HL-60 (cell line): ENCODE measurements around the gene VARS1.

ENCODE experiments used
- DNase-seq, 2 experiments: peaks; one replicate each; pipeline ENCODE4 v3.0.0-alpha.2; 2010 to 2020; ENCODE audit warnings: low read depth in 1 of 2, low spot score in 1 of 2
- H3K27ac ChIP-seq: fragments of 250-450 bp; sonication (Bioruptor Pico); replicated peaks from 2 replicates; pipeline ENCODE4 v1.5.1; 2020; ENCODE audit warnings: mild to moderate bottlenecking, moderate library complexity
- H3K27me3 ChIP-seq: fragments of 250-450 bp; sonication (Bioruptor Pico); 2 replicates; pipeline ENCODE4 v1.5.1; 2021; ENCODE audit warnings: mild to moderate bottlenecking, moderate library complexity; ENCODE audit not compliant: insufficient read depth, poor library complexity, severe bottlenecking
- H3K4me3 ChIP-seq: replicated peaks from 2 replicates; pipeline ENCODE4 v1.5.1; 2011; ENCODE audit warnings: mild to moderate bottlenecking, control low read depth, low read length; ENCODE audit not compliant: insufficient read depth
- GABPA ChIP-seq: IDR thresholded peaks from 2 replicates; pipeline ENCODE4 v1.6.1; 2012; ENCODE audit warnings: low read depth
- POLR2AphosphoS5 ChIP-seq: IDR thresholded peaks from 2 replicates; pipeline ENCODE4 v1.6.1; 2012; ENCODE audit warnings: low read depth
- REST ChIP-seq: IDR thresholded peaks from 2 replicates; pipeline ENCODE4 v1.6.1; 2012; ENCODE audit warnings: low read depth; ENCODE audit not compliant: insufficient replicate concordance
- SPI1 ChIP-seq: IDR thresholded peaks from 2 replicates; pipeline ENCODE4 v1.6.1; 2012; ENCODE audit warnings: low read depth, mild to moderate bottlenecking, borderline replicate concordance
- TF ChIP-seq, protein P1 (sequence below): IDR thresholded peaks from one replicate; pipeline ENCODE4 v1.5.1; 2011; ENCODE audit warnings: low read length, control low read depth, inconsistent platforms; ENCODE audit not compliant: insufficient read depth

The VARS1 gene

GRCh38 chr6:31765910-31766794 is 29.4 kb downstream of the VARS1 start:
- Histone ChIP-seq H3K27ac (no peak overlapping the region), H3K27me3 (no peaks in the 10 kb centered on the region), H3K4me3 (no peak overlapping the region)
- TF ChIP-seq POLR2AphosphoS5 (no peak), REST (no peak)
- DNase-seq, result no peak

GRCh38 chr6:31765559-31765909 is 30.0 kb downstream of the VARS1 start:
- no peaks in the 10 kb centered on the region for H3K27me3 ChIP-seq
- TF ChIP-seq, protein P1, sequence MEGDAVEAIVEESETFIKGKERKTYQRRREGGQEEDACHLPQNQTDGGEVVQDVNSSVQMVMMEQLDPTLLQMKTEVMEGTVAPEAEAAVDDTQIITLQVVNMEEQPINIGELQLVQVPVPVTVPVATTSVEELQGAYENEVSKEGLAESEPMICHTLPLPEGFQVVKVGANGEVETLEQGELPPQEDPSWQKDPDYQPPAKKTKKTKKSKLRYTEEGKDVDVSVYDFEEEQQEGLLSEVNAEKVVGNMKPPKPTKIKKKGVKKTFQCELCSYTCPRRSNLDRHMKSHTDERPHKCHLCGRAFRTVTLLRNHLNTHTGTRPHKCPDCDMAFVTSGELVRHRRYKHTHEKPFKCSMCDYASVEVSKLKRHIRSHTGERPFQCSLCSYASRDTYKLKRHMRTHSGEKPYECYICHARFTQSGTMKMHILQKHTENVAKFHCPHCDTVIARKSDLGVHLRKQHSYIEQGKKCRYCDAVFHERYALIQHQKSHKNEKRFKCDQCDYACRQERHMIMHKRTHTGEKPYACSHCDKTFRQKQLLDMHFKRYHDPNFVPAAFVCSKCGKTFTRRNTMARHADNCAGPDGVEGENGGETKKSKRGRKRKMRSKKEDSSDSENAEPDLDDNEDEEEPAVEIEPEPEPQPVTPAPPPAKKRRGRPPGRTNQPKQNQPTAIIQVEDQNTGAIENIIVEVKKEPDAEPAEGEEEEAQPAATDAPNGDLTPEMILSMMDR, result no peak
- H3K4me3 ChIP-seq, result no peak overlapping the region
- no peak overlapping the region for H3K27ac ChIP-seq
- DNase-seq, result no peak

- Histone ChIP-seq H3K27me3 (no peaks in the 10 kb centered on the region), H3K27ac (no peak overlapping the region), H3K4me3 (no peak overlapping the region)
- DNase-seq, result no peak
- TF ChIP-seq REST, result no peak
- TF ChIP-seq, protein P1, result no peak
- no peak for TF ChIP-seq GABPA
- no peak for TF ChIP-seq SPI1
- TF ChIP-seq POLR2AphosphoS5, result no peak
Measured at GRCh38 chr6:31764198-31764597, 31.4 kb downstream of the VARS1 start.

DNA sequence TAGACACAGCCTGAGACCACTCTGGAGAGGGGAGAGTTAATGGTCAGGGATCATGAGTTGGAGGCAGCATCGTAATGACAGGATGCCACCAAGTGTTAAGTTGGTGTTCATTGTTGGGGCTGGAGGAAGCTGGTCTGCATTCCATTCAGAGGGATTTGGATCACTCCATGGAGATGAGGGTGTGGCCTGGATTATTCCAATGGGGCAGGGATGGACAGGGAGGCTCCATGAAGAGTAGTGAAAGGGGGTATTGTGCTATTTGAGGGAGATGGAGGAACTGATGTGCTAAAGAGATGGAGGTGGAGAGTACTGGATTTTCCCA is 32.0 kb downstream of the VARS1 start:
- H3K27ac ChIP-seq, result no peak overlapping the region

More for the DNA sequence above, 32.0 kb downstream of the VARS1 start:
- no peaks in the 10 kb centered on the region for H3K27me3 ChIP-seq
- H3K4me3 ChIP-seq, result no peak overlapping the region
- DNase-seq, result no peak
- TF ChIP-seq, protein P1, result no peak
- TF ChIP-seq POLR2AphosphoS5 (no peak), GABPA (no peak)
